Lower leg skin (tissue), 4 donors: Measurements from ENCODE around the gene SLC4A2. TPM values are rescaled to one million over a fixed set of nuclear protein-coding genes. Genes with fewer than 3 reads are reported as not detected.

Source experiments
- DNase-seq, 2 donors: peaks; one replicate each; pipeline ENCODE4 v3.0.0-alpha.2; 2019; ENCODE audit warnings: low spot score in 2 of 2
- H3K4me3 ChIP-seq: fragments of 200-600 bp; sonication (generic); 2 replicates; pipeline ENCODE4 v1.5.1; 2017; ENCODE audit warnings: mild to moderate bottlenecking, low read depth; ENCODE audit not compliant: poor library complexity, severe bottlenecking
- POLR2A ChIP-seq, 2 donors: fragments of 450-650 bp; IDR thresholded peaks; one replicate each; pipeline ENCODE4 v1.6.1; 2016 to 2017; ENCODE audit warnings: antibody characterized with exemption in 2 of 2, mild to moderate bottlenecking in 1 of 2, moderate library complexity in 1 of 2
- WGBS, 2 donors: methylation state at CpG; one replicate each; pipeline ENCODE4 v1.1.5; 2018; 5-methylcytosine and 5-hydroxymethylcytosine counted together
- intact Hi-C: fragments of 100-400 bp; cut with DNase I; formaldehyde crosslinking; loops from one replicate; pipeline ENCODE4 v1.15.0; 2023; ENCODE audit warnings: low total_unique reads
- total RNA-seq, 4 donors: library from RNA; depleted of rRNA; stranded (reverse); fragments of >200 nt; gene quantifications; one replicate each; pipeline ENCODE4 v1.1.0, GENCODE V29; 2016
- TF ChIP-seq, protein P1 (sequence below), 3 donors: fragments of 450-650 bp; IDR thresholded peaks; one replicate each; pipeline ENCODE4 v1.5.1; 2016; ENCODE audit warnings: antibody characterized with exemption in 3 of 3, mild to moderate bottlenecking in 3 of 3, moderate library complexity in 2 of 3

SLC4A2 gene
- total RNA-seq, 4 donors from 2014 or later: 56.3 to 83.5 (median 67.7) TPM

DNA sequence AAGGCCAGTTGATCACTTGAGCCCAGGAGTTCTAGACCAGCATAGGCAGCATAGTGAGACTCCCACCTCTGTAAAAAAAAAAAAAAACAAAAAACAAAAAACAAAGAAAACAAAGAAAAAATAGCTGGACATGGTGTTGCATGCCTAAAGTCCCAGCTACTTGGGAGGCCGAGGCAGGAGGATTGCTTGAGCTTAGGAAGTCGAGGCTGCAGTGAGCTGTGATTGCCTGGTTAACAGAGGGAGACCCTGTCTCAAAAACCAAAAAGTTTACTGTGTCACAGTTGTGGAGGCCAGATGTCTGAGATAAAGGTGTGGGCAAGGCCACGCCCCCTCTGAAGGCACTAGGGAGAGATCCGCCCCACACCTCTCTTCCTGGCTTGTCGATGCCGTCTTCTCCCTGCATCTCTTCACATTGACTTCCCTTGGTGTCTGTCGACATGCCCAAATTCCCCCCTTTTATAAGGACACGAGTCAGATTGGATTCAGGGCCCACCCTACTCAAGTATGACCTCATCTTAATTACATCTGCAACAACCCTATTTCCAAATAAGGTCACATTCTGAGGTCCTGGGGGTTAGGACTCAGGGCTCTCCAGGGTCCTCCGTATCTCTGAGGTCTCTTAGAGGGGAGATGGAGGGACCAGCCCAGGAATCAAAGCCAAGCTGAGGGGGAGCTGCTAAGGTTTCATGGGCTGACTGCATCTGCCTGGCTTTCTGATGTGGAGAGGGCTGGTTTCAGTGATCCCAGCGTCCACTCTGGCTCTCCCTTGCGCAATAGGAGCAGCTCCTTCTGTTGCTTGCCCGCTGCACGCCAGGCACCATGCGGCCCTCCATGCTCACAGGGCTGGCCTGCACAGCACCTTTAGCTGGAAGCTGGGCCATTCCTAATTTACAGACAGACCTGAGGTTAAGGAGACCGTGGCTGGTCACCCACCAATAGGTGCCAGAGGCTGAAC lies 50.0 kb downstream of the SLC4A2 start:
- DNase-seq: no peak
- intact Hi-C loops: loop anchor here (5.0 to 10.0 kb wide), 2 partner anchors 82 to 215 kb away; partner anchors contain the start of gene ABCB8
- WGBS, 2 donors: 61 to 65% methylated on average over 14 to 15 of the region's 15 CpGs
- no peak overlapping the region for H3K4me3 ChIP-seq
- TF ChIP-seq, protein P1, sequence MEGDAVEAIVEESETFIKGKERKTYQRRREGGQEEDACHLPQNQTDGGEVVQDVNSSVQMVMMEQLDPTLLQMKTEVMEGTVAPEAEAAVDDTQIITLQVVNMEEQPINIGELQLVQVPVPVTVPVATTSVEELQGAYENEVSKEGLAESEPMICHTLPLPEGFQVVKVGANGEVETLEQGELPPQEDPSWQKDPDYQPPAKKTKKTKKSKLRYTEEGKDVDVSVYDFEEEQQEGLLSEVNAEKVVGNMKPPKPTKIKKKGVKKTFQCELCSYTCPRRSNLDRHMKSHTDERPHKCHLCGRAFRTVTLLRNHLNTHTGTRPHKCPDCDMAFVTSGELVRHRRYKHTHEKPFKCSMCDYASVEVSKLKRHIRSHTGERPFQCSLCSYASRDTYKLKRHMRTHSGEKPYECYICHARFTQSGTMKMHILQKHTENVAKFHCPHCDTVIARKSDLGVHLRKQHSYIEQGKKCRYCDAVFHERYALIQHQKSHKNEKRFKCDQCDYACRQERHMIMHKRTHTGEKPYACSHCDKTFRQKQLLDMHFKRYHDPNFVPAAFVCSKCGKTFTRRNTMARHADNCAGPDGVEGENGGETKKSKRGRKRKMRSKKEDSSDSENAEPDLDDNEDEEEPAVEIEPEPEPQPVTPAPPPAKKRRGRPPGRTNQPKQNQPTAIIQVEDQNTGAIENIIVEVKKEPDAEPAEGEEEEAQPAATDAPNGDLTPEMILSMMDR (IDR thresholded peaks at IDR 0.05): no peak
- TF ChIP-seq POLR2A (IDR thresholded peaks at IDR 0.05): no peak

DNA sequence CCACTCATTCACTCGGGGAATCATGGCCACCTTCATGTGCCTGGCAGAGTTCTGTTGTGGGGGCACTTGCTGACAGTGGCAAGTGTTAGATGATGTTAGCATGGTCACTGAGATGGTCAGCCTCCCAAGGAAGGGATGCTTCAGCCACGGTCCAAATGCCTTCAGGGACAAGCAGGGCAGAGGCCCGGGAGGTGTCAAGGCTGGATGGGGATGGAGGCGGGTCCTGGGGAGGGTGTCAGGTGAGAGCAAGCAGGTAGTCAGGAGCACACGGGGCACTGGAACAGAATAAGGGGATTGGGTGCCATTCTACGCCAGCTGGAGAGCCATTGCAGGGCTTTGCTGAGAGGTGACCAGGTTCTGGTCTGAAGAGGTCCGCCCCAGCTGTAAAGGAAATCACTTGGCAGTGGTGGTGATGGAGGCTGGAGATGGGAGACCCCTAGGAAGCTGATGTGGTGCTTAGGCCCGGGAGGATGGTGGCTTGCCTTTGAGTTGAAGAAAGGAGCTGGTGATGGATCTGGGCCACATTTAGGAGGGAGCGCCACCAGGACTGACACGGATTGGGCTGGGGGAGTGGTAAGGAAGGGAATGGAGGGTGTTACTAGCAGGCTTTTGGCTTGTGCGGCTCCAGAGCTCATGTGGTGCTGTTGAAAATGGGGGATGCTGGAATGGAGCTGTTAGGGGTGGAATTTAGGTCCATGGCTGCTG lies 51.0 kb downstream of the SLC4A2 start:
- no peak for DNase-seq
- WGBS, 2 donors: 63 to 64% methylated on average over 11 of the region's 11 CpGs
- H3K4me3 ChIP-seq: no peak overlapping the region
- TF ChIP-seq, protein P1 (IDR thresholded peaks at IDR 0.05): no peak
- TF ChIP-seq POLR2A (IDR thresholded peaks at IDR 0.05): no peak
- intact Hi-C loops: loop anchor here (5.0 to 10.0 kb wide), 2 partner anchors 83 to 216 kb away; partner anchors contain the start of gene ABCB8

DNA sequence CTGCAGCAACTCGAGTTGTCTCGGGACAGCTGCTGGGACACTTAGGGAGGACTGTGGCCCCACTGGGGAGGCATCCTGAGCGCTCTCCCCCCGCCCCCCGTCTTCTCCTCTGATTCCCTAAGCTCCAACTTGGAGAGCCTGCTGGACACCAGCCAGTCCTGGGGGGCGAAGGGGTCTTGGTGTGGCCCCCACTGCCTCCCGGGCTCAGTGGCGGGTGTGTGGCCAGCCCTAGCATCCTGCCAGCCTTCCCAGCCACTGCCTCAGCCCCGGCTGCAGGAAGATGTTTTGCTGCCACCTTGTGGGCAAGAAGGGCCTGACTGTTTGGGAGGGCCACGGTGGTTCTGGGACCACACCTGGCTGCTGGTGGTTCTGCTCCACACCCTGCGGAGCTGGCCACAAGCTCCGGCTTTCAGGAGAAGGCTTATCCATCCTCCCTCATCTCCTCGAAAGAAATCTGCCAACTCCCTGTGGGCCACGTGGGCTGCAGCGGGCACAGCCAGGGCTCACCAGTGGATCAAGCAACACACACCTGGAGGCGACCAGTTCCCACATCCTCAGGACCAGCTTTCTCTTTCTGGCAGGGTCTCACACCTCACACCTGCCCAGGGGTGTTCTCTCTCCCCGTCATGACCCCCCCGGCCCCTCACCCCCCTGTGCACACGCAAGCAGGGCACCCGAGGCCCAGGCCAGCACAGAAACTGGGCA lies 51.7 kb downstream of the SLC4A2 start:
- 27 to 43% methylated on average over 14 to 20 of the region's 20 CpGs for WGBS, 2 donors
- no peak for TF ChIP-seq POLR2A (IDR thresholded peaks at IDR 0.05)
- TF ChIP-seq, protein P1 (IDR thresholded peaks at IDR 0.05): peak in 1 of 3 donors; percentile 33
- peak; percentile 76 to 96 for DNase-seq
- no peak overlapping the region for H3K4me3 ChIP-seq
- intact Hi-C loops: loop anchor here (5.0 to 10.0 kb wide), 2 partner anchors 84 to 216 kb away; partner anchors contain the start of gene ABCB8

DNA sequence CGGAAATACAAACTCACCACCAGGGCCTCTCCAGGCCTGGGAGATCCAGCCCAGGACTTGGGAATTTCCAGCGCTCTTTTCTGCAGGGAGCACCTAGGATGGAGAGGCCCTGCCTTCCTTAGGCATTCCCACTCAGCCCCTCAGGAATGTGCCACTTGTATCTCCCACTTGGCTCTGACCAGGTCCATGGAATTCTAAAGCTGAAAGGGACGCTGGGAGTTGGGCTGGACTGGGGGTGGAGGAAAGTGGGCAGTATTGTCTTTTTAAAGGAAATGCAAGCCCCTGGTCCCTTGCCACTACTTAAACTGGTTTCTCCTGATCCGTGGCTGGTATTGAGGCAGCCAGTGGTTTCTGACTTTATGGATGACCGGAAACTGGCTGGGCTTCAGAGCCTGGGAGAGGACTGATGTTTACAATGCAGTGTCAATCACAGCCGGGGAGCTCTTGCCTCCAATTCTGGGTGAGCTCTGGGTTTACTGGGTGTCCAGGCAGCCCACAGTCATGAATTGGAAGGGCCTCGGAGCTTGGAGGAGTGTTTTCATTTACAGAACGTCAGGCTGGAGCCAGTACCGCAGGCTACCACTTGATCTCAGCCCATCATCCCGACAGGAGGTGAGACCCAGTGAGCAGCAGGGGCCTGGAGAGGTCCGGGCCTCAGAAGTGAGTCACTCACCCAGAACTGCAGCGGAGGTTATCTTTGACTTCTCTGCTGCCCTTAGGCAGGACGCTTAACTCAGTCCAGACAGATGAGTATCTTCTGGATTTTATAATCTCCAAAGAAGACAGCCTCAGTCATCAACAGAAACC lies 54.2 kb downstream of the SLC4A2 start:
- no peak for TF ChIP-seq POLR2A (IDR thresholded peaks at IDR 0.05)
- TF ChIP-seq, protein P1 (IDR thresholded peaks at IDR 0.05): no peak
- no peak for DNase-seq
- intact Hi-C loops: loop anchor here (5.0 to 10.0 kb wide), 2 partner anchors 86 to 219 kb away; partner anchors contain the start of gene ABCB8
- 54 to 55% methylated on average over 13 of the region's 13 CpGs for WGBS, 2 donors
- H3K4me3 ChIP-seq: no peak overlapping the region
